ENCODE measurements around the gene THRB. TPM values are rescaled to one million over a fixed set of nuclear protein-coding genes. Genes with fewer than 3 reads are reported as not detected.

The THRB gene
- total RNA-seq, 1 donor from 2014 or later: 3.1 TPM

DNA sequence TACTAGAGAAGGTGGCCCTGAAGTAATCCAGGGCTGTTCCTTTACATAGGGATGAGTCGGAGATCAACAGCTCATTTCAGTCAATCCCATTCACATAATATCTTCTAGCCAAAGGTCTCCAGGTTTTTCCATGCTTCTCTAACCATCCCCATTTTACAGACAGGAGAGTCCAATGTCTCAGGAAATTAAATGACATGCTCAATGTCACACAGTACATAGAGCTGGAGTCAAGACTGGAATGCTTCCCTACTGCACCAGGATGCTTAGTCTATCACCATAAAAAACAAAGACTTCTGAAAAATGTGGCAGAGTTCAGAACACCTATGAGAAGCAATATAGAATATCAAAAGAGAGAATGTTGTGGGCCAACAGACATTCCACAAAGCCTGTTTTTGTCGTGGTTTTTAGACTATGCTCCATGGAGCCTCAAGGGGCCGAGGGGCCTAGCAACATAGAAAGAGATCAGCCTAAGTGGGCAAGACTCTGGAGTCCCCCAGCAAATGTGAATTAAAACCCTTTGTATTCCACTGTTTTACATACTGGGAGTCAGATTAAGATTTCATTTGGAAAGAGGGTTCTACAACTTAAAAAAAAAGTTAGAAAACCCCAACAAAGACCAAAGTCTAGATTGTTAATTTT, 122.0 kb downstream of the THRB start:
- H3K36me3 ChIP-seq (ENCODE audit: control insufficient read depth, insufficient read depth, low read length): no peaks in the 10 kb centered on the region
- H3K27me3 ChIP-seq (ENCODE audit: control insufficient read depth, insufficient read depth, low read length): no peaks in the 10 kb centered on the region
- no peak overlapping the region for H3K4me3 ChIP-seq (ENCODE audit: low read depth, low read length)
- DNase-seq (ENCODE audit: low read depth): no peak
- TF ChIP-seq, protein P1, sequence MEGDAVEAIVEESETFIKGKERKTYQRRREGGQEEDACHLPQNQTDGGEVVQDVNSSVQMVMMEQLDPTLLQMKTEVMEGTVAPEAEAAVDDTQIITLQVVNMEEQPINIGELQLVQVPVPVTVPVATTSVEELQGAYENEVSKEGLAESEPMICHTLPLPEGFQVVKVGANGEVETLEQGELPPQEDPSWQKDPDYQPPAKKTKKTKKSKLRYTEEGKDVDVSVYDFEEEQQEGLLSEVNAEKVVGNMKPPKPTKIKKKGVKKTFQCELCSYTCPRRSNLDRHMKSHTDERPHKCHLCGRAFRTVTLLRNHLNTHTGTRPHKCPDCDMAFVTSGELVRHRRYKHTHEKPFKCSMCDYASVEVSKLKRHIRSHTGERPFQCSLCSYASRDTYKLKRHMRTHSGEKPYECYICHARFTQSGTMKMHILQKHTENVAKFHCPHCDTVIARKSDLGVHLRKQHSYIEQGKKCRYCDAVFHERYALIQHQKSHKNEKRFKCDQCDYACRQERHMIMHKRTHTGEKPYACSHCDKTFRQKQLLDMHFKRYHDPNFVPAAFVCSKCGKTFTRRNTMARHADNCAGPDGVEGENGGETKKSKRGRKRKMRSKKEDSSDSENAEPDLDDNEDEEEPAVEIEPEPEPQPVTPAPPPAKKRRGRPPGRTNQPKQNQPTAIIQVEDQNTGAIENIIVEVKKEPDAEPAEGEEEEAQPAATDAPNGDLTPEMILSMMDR (IDR thresholded peaks at IDR 0.05; ENCODE audit: insufficient read depth, low read length, poor library complexity, severe bottlenecking): no peak

DNA sequence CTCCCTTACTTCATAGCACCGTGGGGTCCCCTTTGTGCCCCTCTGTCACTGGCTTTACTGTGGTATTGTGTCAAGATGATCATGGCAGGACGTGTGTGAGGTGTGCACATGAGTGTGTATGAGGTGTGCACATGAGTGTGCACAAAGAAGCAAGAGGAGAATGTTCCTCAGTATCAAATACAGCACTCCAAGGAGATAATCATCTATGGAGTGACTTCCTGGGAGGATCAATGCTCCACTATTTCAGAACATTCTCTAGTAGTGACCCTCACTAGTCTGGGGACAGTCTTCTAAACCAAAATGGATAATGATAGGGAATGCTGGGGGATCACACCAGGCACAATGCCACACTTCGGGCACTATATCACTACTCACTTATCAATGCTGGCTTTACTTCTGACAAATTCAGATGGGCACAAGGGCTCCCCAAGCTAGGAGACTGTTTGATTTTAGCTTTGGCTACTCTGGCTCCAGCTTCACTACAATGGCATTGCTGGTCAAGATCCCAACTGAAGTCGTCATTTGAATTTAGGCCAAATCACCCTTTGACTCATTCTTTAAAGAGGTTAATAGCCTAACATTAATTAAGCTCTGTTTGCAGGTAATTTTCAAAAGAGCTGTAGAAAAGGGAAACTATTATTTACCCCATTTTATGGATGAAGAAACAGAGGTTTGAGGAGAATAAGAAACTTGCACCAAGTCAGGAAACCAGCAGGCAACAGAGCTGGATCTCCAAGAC, 124.1 kb downstream of the THRB start:
- H3K27me3 ChIP-seq (ENCODE audit: control insufficient read depth, insufficient read depth, low read length): no peaks in the 10 kb centered on the region
- H3K36me3 ChIP-seq (ENCODE audit: control insufficient read depth, insufficient read depth, low read length): no peaks in the 10 kb centered on the region
- no peak for DNase-seq (ENCODE audit: low read depth)
- no peak overlapping the region for H3K4me3 ChIP-seq (ENCODE audit: low read depth, low read length)
- TF ChIP-seq, protein P1 (IDR thresholded peaks at IDR 0.05; ENCODE audit: insufficient read depth, low read length, poor library complexity, severe bottlenecking): no peak

DNA sequence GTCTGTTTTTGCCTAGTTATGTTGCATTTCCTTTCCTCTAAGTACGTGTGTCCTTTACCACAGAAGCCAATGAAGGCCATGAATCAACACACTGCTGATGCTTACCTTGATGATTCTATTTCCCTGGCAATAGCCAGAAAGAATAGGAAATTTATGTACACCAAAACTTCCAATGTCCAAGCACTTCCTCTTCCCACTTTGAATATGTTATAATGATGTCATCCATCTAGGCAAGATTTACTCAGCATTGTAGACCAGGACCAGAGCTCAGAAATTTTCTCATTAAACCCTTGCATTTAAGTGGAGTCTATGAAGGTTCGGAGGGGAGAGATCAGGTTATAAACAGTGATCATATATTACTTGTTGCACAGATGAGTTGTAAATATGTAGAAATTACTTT, 126.0 kb downstream of the THRB start:
- no peak overlapping the region for H3K4me3 ChIP-seq (ENCODE audit: low read depth, low read length)
- H3K36me3 ChIP-seq (ENCODE audit: control insufficient read depth, insufficient read depth, low read length): no peaks in the 10 kb centered on the region
- no peak for DNase-seq (ENCODE audit: low read depth)
- TF ChIP-seq, protein P1 (IDR thresholded peaks at IDR 0.05; ENCODE audit: insufficient read depth, low read length, poor library complexity, severe bottlenecking): no peak
- no peaks in the 10 kb centered on the region for H3K27me3 ChIP-seq (ENCODE audit: control insufficient read depth, insufficient read depth, low read length)

DNA sequence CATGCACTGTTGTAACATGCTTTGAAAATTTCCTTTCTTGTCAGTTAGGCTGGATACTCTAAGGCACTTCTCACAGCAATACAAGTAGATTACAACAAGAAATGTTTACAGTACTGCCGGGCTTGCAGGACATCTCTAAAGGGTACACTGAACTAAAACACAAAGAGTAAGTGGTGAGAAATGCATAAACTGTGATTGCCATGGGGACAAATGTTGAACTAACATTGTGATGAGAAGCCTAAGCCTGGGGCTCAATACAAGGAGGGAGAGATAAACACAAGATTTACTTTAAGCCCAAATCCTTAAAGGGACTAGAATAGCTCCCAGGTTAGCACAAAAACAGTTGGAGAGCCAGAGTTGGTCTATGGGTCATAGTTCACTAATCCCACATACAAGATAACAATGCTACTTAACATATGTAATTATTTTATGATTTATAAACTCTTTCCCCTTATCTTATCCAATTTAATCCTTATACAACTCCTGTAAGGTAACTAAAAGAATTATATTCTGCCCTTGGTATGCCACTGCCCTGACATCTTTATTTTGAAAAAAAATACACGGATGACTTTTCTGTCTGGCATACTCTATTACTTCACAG, 126.9 kb downstream of the THRB start:
- Histone ChIP-seq H3K36me3 (ENCODE audit: control insufficient read depth, insufficient read depth, low read length) (no peaks in the 10 kb centered on the region), H3K4me3 (ENCODE audit: low read depth, low read length) (no peak overlapping the region), H3K27me3 (ENCODE audit: control insufficient read depth, insufficient read depth, low read length) (no peaks in the 10 kb centered on the region)
- TF ChIP-seq, protein P1 (IDR thresholded peaks at IDR 0.05; ENCODE audit: insufficient read depth, low read length, poor library complexity, severe bottlenecking): no peak
- no peak for DNase-seq (ENCODE audit: low read depth)

DNA sequence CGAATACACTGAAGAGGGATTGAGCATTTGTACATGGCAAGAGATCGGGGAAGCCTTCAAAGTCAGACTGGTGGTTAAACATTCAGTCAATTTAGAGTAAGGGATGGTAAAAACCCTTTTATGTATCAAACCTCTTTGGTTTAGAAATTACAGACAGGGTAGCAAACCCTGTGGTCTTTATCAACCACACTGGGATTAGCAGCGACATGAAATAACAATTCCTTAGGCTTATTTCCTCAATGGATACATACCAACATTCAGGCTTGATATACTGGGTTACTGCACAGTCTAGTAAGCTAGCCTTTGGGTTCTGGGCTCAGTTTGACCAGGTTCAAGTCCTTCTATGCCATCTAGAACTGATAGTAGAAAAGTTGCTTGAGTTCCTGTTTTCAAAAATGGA, 127.4 kb downstream of the THRB start:
- Histone ChIP-seq H3K27me3 (ENCODE audit: control insufficient read depth, insufficient read depth, low read length) (no peaks in the 10 kb centered on the region), H3K36me3 (ENCODE audit: control insufficient read depth, insufficient read depth, low read length) (no peaks in the 10 kb centered on the region), H3K4me3 (ENCODE audit: low read depth, low read length) (no peak overlapping the region)
- no peak for DNase-seq (ENCODE audit: low read depth)
- TF ChIP-seq, protein P1 (IDR thresholded peaks at IDR 0.05; ENCODE audit: insufficient read depth, low read length, poor library complexity, severe bottlenecking): no peak
